GM18861 (cell line): ENCODE data around the gene MALRD1.
"Not testable (repeated sequence)": the region's sequence is repeated elsewhere in the genome, so short reads cannot be mapped to it uniquely, and the experiment has no call there.

ENCODE experiments used
- ATAC-seq: cut with Tn5 transposase; IDR thresholded peaks from one replicate; pipeline ENCODE4 v1.9.1; 2021; ENCODE audit not compliant: unreplicated experiment

MALRD1 gene

GRCh38 chr10:19750972-19751371, 702.4 kb downstream of the MALRD1 start:
- ATAC-seq = no peak

GRCh38 chr10:19756919-19757318, 708.3 kb downstream of the MALRD1 start:
- no peak for ATAC-seq

- no peak for ATAC-seq
These were observed 713.4 kb downstream of the MALRD1 start for GRCh38 chr10:19762026-19762425.

- no peak for ATAC-seq
These were observed 715.5 kb downstream of the MALRD1 start for GRCh38 chr10:19764111-19764510.

DNA sequence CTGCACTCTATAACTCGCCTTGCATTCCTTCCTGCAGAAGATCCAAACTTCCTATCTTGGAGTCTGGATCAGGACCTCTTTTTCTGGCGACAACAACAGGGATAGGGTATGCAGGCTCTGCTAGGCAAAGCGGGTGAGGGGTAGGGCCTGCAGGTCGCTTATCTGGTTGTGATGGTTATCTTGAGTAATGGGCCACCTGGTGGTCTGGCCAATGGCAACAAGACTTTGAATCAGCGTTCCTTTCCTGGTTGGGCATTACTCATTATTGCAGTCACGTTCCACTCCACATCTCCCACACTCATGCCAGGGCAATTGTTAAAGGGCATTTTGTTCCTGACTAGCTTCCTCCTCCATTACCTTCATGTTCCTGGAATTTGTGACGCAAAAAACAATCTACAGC, 719.3 kb downstream of the MALRD1 start:
- no peak for ATAC-seq

DNA sequence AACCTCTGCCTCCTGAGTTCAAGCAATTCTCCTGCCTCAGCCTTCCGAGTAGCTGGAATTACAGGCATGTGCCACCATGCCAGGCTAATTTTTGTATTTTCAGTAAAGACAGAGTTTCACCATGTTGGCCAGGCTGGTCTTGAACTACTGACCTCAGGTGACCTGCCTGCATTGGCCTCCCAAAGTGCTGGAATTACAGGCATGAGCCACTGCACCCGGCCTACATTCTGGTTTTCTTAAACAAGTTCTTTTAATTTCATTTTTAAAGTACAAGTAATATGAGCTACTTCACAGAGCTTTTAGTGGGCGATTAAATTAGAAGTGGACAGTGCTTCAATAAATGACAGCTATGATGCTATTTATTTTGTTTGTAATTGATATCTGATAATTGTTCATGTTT, 721.2 kb downstream of the MALRD1 start:
- ATAC-seq = not testable (repeated sequence)

DNA sequence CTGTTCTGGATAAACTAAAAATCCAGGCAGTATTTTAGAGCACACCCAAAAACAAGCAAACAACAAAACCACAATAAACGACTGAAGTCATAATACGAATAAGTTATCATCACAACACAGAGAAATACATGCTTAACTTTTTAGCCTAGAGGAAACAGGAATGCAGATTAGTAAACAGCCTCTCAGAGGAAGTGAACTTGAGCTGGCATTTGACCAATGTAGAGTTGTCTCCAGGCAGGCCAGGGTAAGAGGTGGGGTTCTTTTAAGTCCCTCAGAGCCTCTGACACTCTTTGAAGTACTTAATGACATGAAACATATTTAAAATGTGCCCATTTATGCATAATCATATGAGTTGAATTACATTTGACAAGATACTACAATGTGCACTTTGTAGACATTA, 724.4 kb downstream of the MALRD1 start:
- no peak for ATAC-seq

- ATAC-seq = no peak
These were observed 726.7 kb downstream of the MALRD1 start for GRCh38 chr10:19775296-19775695.

DNA sequence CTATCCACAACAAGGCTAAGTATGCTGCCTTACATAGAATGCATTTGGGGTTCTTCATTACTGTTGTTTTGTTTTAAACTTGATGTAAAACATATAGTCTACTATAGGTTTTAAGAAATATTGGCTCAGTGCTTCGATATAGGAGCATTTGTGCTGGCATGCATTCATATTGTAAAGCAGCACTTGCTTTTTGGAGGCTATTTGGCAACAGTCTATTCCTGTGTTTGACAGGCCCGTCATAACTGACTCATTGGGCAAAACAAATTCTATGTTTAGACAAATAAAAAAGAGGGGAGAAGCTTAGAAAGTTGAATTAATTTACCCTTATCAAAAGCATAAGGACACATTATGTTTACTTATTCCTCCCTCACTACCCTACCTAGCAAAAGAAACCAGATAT, 729.2 kb downstream of the MALRD1 start:
- ATAC-seq = no peak

DNA sequence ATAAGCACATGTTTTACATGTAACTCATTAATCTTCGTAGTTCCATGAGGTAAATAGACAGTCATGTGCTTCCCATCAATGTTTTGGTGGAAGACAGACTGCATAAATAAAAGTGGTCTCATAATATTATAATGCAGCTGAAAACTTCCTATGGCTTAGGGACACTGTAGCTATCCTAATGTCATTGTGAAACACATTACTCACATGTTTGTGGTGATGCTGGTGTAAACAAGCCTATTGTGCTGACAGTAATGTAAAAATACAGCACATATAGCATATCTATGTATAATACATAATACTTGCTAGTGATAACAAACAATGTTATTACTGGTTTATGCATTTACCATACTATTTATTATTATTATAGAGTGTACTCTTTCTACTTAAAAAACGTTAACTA, 730.4 kb downstream of the MALRD1 start:
- no peak for ATAC-seq

DNA sequence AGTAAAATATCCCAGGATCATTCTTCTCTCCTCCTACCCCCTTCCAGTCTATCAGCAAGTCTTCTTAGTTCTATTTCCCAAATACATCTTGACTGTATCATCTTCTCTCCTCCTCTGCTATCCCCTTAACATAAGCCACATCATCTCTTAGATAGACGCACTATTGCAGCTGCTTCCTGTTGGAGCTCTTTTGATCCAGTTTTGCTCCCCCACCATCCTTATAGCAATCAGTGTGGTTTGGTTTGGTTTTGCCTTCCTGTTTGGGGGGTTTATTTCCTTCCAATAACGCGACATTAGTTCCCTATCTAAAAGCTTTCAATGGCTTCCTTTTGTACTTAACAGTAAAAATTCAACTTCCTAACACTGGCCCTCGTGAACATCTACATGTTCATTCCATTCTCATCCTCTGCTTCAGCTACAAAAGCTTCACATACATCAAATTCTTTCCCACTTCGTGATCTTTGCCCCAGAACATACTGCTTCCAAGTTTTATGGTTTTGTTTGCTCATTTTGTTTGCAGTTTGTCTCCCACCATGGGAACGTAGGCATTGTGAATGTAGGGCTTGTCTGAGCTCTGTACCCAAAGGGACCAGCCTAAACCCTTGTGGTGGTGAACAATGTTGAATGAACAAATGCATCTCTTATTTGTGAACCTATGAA, 734.0 kb downstream of the MALRD1 start:
- ATAC-seq = no peak

- ATAC-seq = no peak
These were observed 735.1 kb downstream of the MALRD1 start for GRCh38 chr10:19783721-19784120.
